GM23338 (cell line): Measurements from ENCODE around the gene MLH1. TPM values are rescaled to one million over a fixed set of nuclear protein-coding genes. Genes with fewer than 3 reads are reported as not detected.

Experiments used
- ATAC-seq: fragments of 200-7000 bp; cut with Tn5 transposase; 3 replicates; pipeline ENCODE4 v1.9.1; 2020
- DNase-seq: peaks from one replicate; pipeline ENCODE4 v3.0.0-alpha.2; 2015; ENCODE audit warnings: low spot score
- H2AFZ ChIP-seq: fragments of 200-600 bp; sonication (generic); 2 replicates; pipeline ENCODE4 v1.8.0; 2016; ENCODE audit warnings: antibody characterized with exemption, mild to moderate bottlenecking, moderate library complexity
- H3F3A ChIP-seq: fragments of 200-600 bp; sonication (generic); replicated peaks from 2 replicates; pipeline ENCODE4 v1.8.0; 2017; ENCODE audit warnings: antibody characterized with exemption, mixed run types, low read depth
- H3K27ac ChIP-seq: fragments of 200-600 bp; sonication (generic); 2 replicates; pipeline ENCODE4 v1.6.1; 2016; ENCODE audit warnings: low read depth
- H3K27me3 ChIP-seq: fragments of 200-600 bp; sonication (generic); 2 replicates; pipeline ENCODE4 v1.8.0; 2016; ENCODE audit warnings: mild to moderate bottlenecking, mixed run types, moderate library complexity; ENCODE audit not compliant: insufficient read depth
- H3K36me3 ChIP-seq: fragments of 200-600 bp; sonication (generic); 2 replicates; pipeline ENCODE4 v1.8.0; 2016; ENCODE audit warnings: mild to moderate bottlenecking; ENCODE audit not compliant: insufficient read depth
- H3K4me1 ChIP-seq: fragments of 200-600 bp; sonication (generic); 2 replicates; pipeline ENCODE4 v1.8.0; 2016; ENCODE audit warnings: mild to moderate bottlenecking, moderate library complexity; ENCODE audit not compliant: insufficient read depth
- H3K4me2 ChIP-seq: fragments of 200-600 bp; sonication (generic); 2 replicates; pipeline ENCODE4 v1.7.1; 2017; ENCODE audit warnings: mixed run types
- H3K4me3 ChIP-seq: fragments of 200-600 bp; sonication (generic); 2 replicates; pipeline ENCODE4 v1.6.1; 2016; ENCODE audit warnings: mixed run types
- H3K79me2 ChIP-seq: fragments of 200-600 bp; sonication (generic); replicated peaks from 2 replicates; pipeline ENCODE4 v1.8.0; 2017; ENCODE audit warnings: mild to moderate bottlenecking; ENCODE audit not compliant: insufficient read depth
- H3K9me2 ChIP-seq: fragments of 200-600 bp; sonication (generic); 2 replicates; pipeline ENCODE4 v1.8.0; 2017; ENCODE audit not compliant: insufficient read depth
- H4K20me1 ChIP-seq: fragments of 200-600 bp; sonication (generic); replicated peaks from 2 replicates; pipeline ENCODE4 v1.8.0; 2017; ENCODE audit warnings: mild to moderate bottlenecking; ENCODE audit not compliant: insufficient read depth
- H3K27ac Mint-ChIP-seq: 2 replicates; pipeline ENCODE4 v1.8.0; 2020; ENCODE audit warnings: inconsistent platforms, mild to moderate bottlenecking, moderate library complexity, mixed read lengths
- H3K27me3 Mint-ChIP-seq: 3 replicates; pipeline ENCODE4 v1.8.0; 2022; ENCODE audit warnings: low read depth, mild to moderate bottlenecking, moderate library complexity, mixed read lengths, inconsistent platforms; ENCODE audit not compliant: insufficient read depth, poor library complexity
- H3K36me3 Mint-ChIP-seq: 3 replicates; pipeline ENCODE4 v1.8.0; 2021; ENCODE audit warnings: low read depth, mild to moderate bottlenecking, inconsistent platforms, moderate library complexity, mixed read lengths
- H3K4me1 Mint-ChIP-seq: 3 replicates; pipeline ENCODE4 v1.8.0; 2020; ENCODE audit warnings: mild to moderate bottlenecking, inconsistent platforms, mixed read lengths
- H3K4me3 Mint-ChIP-seq: 3 replicates; pipeline ENCODE4 v1.8.0; 2021; ENCODE audit warnings: moderate library complexity, mild to moderate bottlenecking, inconsistent platforms, mixed read lengths
- H3K9me3 Mint-ChIP-seq: 3 replicates; pipeline ENCODE4 v1.8.0; 2020; ENCODE audit warnings: moderate library complexity, mild to moderate bottlenecking, inconsistent platforms, mixed read lengths
- CREB1 ChIP-seq: fragments of 250-450 bp; sonication (Bioruptor Pico); IDR thresholded peaks from 2 replicates; pipeline ENCODE4 v1.5.0; 2020; ENCODE audit warnings: low read depth, mild to moderate bottlenecking, moderate library complexity
- CTCF ChIP-seq, 2 experiments: fragments of 200-600 bp in 1 of 2; sonication (generic) in 1 of 2; conservative IDR thresholded peaks; 2 replicates each; pipeline versions ENCODE4 v1.5.1 to v1.6.1; 2016 to 2017; ENCODE audit warnings: antibody characterized with exemption in 2 of 2, low read depth in 2 of 2, mild to moderate bottlenecking in 2 of 2, moderate library complexity in 1 of 2
- ETS1 ChIP-seq: IDR thresholded peaks from 2 replicates; pipeline ENCODE4 v1.6.1; 2016; ENCODE audit warnings: antibody characterized with exemption
- EZH2 ChIP-seq: fragments of 200-600 bp; sonication (generic); IDR thresholded peaks from one replicate; pipeline ENCODE4 v1.8.0; 2017; ENCODE audit warnings: antibody characterized with exemption, mild to moderate bottlenecking, low read depth; ENCODE audit not compliant: unreplicated experiment
- EZH2phosphoT487 ChIP-seq: fragments of 200-600 bp; sonication (generic); IDR thresholded peaks from one replicate; pipeline ENCODE4 v1.8.1; 2018; ENCODE audit warnings: antibody characterized with exemption; ENCODE audit not compliant: unreplicated experiment
- JUNB ChIP-seq: IDR thresholded peaks from one replicate; pipeline ENCODE4 v1.6.1; 2016; ENCODE audit warnings: antibody characterized with exemption; ENCODE audit not compliant: unreplicated experiment
- NANOG ChIP-seq: IDR thresholded peaks from 2 replicates; pipeline ENCODE4 v1.6.1; 2016; ENCODE audit warnings: antibody characterized with exemption, borderline replicate concordance
- POLR2AphosphoS5 ChIP-seq: IDR thresholded peaks from 2 replicates; pipeline ENCODE4 v1.6.1; 2016; ENCODE audit warnings: antibody characterized with exemption, low read depth
- REST ChIP-seq: IDR thresholded peaks from one replicate; pipeline ENCODE4 v1.6.1; 2018; ENCODE audit warnings: antibody characterized with exemption; ENCODE audit not compliant: unreplicated experiment
- STAT1 ChIP-seq: IDR thresholded peaks from one replicate; pipeline ENCODE4 v1.6.1; 2016; ENCODE audit warnings: antibody characterized with exemption; ENCODE audit not compliant: unreplicated experiment
- ZNF114 ChIP-seq: fragments of 250-450 bp; sonication (Bioruptor Pico); IDR thresholded peaks from 2 replicates; pipeline ENCODE4 v1.5.0; 2020; ENCODE audit warnings: mild to moderate bottlenecking, moderate library complexity
- polyA plus RNA-seq: library from polyadenylated mRNA; unstranded; fragments of >200 nt; fragmentation: Nextera tagmentation; extraction: Ambion mirVana; gene quantifications from 2 replicates; pipeline ENCODE4 v1.2.1, GENCODE V29; 2016
- total RNA-seq: library from RNA; depleted of rRNA; stranded (reverse); fragments of >200 nt; shearing (Covaris generic); gene quantifications from 2 replicates; pipeline ENCODE4 v1.2.3, GENCODE V29; 2014
- TF ChIP-seq, protein P1 (sequence below): fragments of 250-450 bp; sonication (Bioruptor Pico); IDR thresholded peaks from 2 replicates; pipeline ENCODE4 v1.5.0; 2020; ENCODE audit warnings: mild to moderate bottlenecking, moderate library complexity

The MLH1 gene
- total and polyA plus RNA-seq, 2 experiments from 2014 or later, result 31.7 to 58.0 TPM

DNA sequence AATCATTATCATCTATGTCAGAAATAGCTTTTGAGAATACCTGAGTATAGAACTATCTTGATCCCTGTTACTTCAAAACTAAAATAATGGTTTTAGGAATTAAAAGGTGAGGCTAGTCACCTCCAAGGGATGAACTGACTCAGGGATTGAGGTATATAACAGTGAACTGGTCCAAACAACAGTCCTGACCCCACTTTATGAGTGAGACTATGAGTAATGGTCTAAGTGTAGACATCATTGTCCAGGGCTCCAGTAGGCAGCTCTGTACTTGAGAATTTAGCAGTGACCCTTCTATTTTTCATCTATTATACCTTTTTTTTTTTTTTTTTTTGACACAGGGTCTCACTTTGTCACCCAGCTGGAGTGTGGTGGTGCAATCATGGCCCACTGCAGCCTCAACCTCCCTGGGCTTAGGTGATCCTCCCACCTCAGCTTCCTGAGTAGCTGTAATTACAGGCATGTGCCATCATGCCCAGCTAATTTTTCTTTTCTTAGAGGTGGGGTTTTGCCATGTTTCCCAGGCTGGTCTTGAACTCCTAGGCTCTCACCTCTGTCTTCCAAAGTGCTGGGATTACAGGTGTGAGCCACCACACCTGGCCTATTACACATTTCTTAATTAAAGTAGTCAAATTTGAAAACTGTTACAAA lies 36.3 kb downstream of the MLH1 start:
- ATAC-seq (no peak), DNase-seq (no peak)
- Mint-ChIP-seq H3K27me3 (peaks cover 2% of the 10 kb centered on the region), H3K27ac (no peak overlapping the region), H3K9me3 (peaks cover 2% of the 10 kb centered on the region; the same call in 2 of the 3 replicates), H3K4me1 (no peaks in the 10 kb centered on the region), H3K36me3 (peaks cover 70% of the 10 kb centered on the region), H3K4me3 (no peak overlapping the region)
- Histone ChIP-seq H3K9me2 (no peaks in the 10 kb centered on the region), H3F3A (no peaks in the 10 kb centered on the region), H3K27me3 (no peaks in the 10 kb centered on the region), H3K27ac (no peak overlapping the region; the same call in 1 of the 2 replicates), H3K4me1 (no peaks in the 10 kb centered on the region), H2AFZ (no peak overlapping the region), H3K4me2 (no peak overlapping the region), H3K36me3 (peaks cover 32% of the 10 kb centered on the region), H3K79me2 (no peaks in the 10 kb centered on the region), H3K4me3 (no peak overlapping the region), H4K20me1 (peaks cover 11% of the 10 kb centered on the region; the same call in 1 of the 2 replicates)
- TF ChIP-seq REST (no peak), JUNB (no peak), POLR2AphosphoS5 (no peak), STAT1 (no peak), EZH2phosphoT487 (no peak), NANOG (no peak), CREB1 (no peak), ETS1 (no peak), CTCF (conservative IDR thresholded peaks at IDR 0.05; ENCODE audit: low read depth in 2 of 2) (no peak), ZNF114 (no peak), EZH2 (no peak)
- TF ChIP-seq, protein P1, sequence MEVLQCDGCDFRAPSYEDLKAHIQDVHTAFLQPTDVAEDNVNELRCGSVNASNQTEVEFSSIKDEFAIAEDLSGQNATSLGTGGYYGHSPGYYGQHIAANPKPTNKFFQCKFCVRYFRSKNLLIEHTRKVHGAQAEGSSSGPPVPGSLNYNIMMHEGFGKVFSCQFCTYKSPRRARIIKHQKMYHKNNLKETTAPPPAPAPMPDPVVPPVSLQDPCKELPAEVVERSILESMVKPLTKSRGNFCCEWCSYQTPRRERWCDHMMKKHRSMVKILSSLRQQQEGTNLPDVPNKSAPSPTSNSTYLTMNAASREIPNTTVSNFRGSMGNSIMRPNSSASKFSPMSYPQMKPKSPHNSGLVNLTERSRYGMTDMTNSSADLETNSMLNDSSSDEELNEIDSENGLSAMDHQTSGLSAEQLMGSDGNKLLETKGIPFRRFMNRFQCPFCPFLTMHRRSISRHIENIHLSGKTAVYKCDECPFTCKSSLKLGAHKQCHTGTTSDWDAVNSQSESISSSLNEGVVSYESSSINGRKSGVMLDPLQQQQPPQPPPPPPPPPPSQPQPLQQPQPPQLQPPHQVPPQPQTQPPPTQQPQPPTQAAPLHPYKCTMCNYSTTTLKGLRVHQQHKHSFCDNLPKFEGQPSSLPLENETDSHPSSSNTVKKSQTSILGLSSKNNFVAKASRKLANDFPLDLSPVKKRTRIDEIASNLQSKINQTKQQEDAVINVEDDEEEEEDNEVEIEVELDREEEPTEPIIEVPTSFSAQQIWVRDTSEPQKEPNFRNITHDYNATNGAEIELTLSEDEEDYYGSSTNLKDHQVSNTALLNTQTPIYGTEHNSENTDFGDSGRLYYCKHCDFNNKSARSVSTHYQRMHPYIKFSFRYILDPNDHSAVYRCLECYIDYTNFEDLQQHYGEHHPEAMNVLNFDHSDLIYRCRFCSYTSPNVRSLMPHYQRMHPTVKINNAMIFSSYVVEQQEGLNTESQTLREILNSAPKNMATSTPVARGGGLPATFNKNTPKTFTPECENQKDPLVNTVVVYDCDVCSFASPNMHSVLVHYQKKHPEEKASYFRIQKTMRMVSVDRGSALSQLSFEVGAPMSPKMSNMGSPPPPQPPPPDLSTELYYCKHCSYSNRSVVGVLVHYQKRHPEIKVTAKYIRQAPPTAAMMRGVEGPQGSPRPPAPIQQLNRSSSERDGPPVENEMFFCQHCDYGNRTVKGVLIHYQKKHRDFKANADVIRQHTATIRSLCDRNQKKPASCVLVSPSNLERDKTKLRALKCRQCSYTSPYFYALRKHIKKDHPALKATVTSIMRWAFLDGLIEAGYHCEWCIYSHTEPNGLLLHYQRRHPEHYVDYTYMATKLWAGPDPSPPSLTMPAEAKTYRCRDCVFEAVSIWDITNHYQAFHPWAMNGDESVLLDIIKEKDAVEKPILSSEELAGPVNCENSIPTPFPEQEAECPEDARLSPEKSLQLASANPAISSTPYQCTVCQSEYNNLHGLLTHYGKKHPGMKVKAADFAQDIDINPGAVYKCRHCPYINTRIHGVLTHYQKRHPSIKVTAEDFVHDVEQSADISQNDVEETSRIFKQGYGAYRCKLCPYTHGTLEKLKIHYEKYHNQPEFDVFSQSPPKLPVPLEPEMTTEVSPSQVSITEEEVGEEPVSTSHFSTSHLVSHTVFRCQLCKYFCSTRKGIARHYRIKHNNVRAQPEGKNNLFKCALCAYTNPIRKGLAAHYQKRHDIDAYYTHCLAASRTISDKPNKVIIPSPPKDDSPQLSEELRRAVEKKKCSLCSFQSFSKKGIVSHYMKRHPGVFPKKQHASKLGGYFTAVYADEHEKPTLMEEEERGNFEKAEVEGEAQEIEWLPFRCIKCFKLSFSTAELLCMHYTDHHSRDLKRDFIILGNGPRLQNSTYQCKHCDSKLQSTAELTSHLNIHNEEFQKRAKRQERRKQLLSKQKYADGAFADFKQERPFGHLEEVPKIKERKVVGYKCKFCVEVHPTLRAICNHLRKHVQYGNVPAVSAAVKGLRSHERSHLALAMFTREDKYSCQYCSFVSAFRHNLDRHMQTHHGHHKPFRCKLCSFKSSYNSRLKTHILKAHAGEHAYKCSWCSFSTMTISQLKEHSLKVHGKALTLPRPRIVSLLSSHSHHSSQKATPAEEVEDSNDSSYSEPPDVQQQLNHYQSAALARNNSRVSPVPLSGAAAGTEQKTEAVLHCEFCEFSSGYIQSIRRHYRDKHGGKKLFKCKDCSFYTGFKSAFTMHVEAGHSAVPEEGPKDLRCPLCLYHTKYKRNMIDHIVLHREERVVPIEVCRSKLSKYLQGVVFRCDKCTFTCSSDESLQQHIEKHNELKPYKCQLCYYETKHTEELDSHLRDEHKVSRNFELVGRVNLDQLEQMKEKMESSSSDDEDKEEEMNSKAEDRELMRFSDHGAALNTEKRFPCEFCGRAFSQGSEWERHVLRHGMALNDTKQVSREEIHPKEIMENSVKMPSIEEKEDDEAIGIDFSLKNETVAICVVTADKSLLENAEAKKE (CRISPR knock-in tag), result no peak
